Progenitor cell of endocrine pancreas (in vitro differentiated cells): ENCODE measurements around the gene CCM2. TPM values are rescaled to one million over a fixed set of nuclear protein-coding genes. Genes with fewer than 3 reads are reported as not detected.

Experiments used
- DNase-seq: peaks from one replicate; pipeline ENCODE4 v3.0.0; 2021; ENCODE audit warnings: low spot score; ENCODE audit not compliant: unreplicated experiment
- H3K27ac Mint-ChIP-seq: 2 replicates; pipeline ENCODE4 v1.8.0; 2021; ENCODE audit warnings: mild to moderate bottlenecking, moderate library complexity, mixed read lengths
- H3K27me3 Mint-ChIP-seq: 2 replicates; pipeline ENCODE4 v1.8.0; 2021; ENCODE audit warnings: mixed read lengths
- H3K36me3 Mint-ChIP-seq: 2 replicates; pipeline ENCODE4 v1.8.0; 2022; ENCODE audit warnings: mixed read lengths; ENCODE audit not compliant: insufficient read depth
- H3K4me1 Mint-ChIP-seq: 2 replicates; pipeline ENCODE4 v1.8.0; 2021; ENCODE audit warnings: low read depth, mixed read lengths
- H3K4me3 Mint-ChIP-seq: 2 replicates; pipeline ENCODE4 v1.8.0; 2021; ENCODE audit warnings: low read depth, mild to moderate bottlenecking, moderate library complexity, mixed read lengths
- H3K9me3 Mint-ChIP-seq: 2 replicates; pipeline ENCODE4 v1.8.0; 2021; ENCODE audit warnings: low read depth, mixed read lengths
- CTCF ChIP-seq: fragments of 200-600 bp; sonication (generic); IDR thresholded peaks from one replicate; pipeline ENCODE4 v1.5.0; 2021; ENCODE audit warnings: antibody characterized with exemption, mild to moderate bottlenecking; ENCODE audit not compliant: unreplicated experiment
- total RNA-seq: library from RNA; stranded (reverse); gene quantifications from 2 replicates; pipeline ENCODE4 v1.2.1, GENCODE V29; 2021

Gene CCM2
- total RNA-seq, 1 donor from 2014 or later, result 43.0 TPM

DNA sequence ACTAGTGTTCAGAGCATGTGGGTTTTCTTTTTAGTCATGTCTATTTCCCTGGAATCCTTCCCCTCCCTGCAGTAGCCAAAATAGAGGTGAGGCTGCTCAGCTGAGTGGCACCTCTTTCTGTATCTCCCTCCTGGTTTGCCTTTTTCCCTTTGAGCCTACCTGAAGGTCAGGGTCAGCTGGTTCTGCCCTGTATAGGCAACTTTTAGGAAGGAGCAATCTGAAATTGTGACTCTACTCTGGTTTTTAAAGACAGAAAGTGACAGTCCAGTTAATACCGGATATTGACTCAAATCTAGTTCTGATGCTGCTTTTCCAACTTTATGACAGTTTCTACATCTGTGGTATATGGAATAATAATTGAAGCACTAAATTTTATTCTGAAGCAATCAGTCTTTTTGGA is 26.0 kb downstream of the CCM2 start:
- H3K27me3 Mint-ChIP-seq, result no peaks in the 10 kb centered on the region
- DNase-seq, result no peak
- peaks cover 3% of the 10 kb centered on the region for H3K9me3 Mint-ChIP-seq
- no peak overlapping the region for H3K27ac Mint-ChIP-seq
- no peak overlapping the region for H3K4me3 Mint-ChIP-seq
- no peak for TF ChIP-seq CTCF
- peaks cover 20% of the 10 kb centered on the region for H3K36me3 Mint-ChIP-seq
- H3K4me1 Mint-ChIP-seq, result no peaks in the 10 kb centered on the region

GRCh38 chr7:45026984-45027773 is 27.2 kb downstream of the CCM2 start:
- H3K27ac Mint-ChIP-seq, result no peak overlapping the region
- TF ChIP-seq CTCF, result no peak

GRCh38 chr7:45027774-45028114 is 27.7 kb downstream of the CCM2 start:
- Mint-ChIP-seq H3K9me3 (no peaks in the 10 kb centered on the region), H3K36me3 (peaks cover 17% of the 10 kb centered on the region), H3K27ac (no peak overlapping the region), H3K4me1 (peaks cover 3% of the 10 kb centered on the region), H3K27me3 (no peaks in the 10 kb centered on the region), H3K4me3 (no peak overlapping the region)
- no peak for DNase-seq
- no peak for TF ChIP-seq CTCF

More at GRCh38 chr7:45026984-45027773, 27.2 kb downstream of the CCM2 start:
- H3K4me1 Mint-ChIP-seq, result peaks cover 3% of the 10 kb centered on the region
- no peaks in the 10 kb centered on the region for H3K9me3 Mint-ChIP-seq
- peaks cover 17% of the 10 kb centered on the region for H3K36me3 Mint-ChIP-seq
- no peak overlapping the region for H3K4me3 Mint-ChIP-seq
- DNase-seq, result no peak
- H3K27me3 Mint-ChIP-seq, result no peaks in the 10 kb centered on the region

- H3K4me1 Mint-ChIP-seq, result peaks cover 5% of the 10 kb centered on the region
- H3K36me3 Mint-ChIP-seq, result peaks cover 17% of the 10 kb centered on the region
- peak overlapping the region; percentile 39 for H3K27ac Mint-ChIP-seq
- no peaks in the 10 kb centered on the region for H3K9me3 Mint-ChIP-seq
- TF ChIP-seq CTCF, result no peak
- H3K4me3 Mint-ChIP-seq, result no peak overlapping the region
- no peak for DNase-seq
- H3K27me3 Mint-ChIP-seq, result no peaks in the 10 kb centered on the region
These were observed 28.3 kb downstream of the CCM2 start for GRCh38 chr7:45028138-45028919.

GRCh38 chr7:45028920-45029344 is 28.9 kb downstream of the CCM2 start:
- Mint-ChIP-seq H3K4me1 (peaks cover 8% of the 10 kb centered on the region), H3K27me3 (no peaks in the 10 kb centered on the region), H3K9me3 (no peaks in the 10 kb centered on the region), H3K36me3 (peaks cover 15% of the 10 kb centered on the region), H3K27ac (peak overlapping the region; percentile 39), H3K4me3 (no peak overlapping the region)
- no peak for TF ChIP-seq CTCF
- DNase-seq, result no peak
